ENCODE data around the gene LRRN4. TPM values are rescaled to one million over a fixed set of nuclear protein-coding genes. Genes with fewer than 3 reads are reported as not detected.

Gene LRRN4
- not detected for total RNA-seq

DNA sequence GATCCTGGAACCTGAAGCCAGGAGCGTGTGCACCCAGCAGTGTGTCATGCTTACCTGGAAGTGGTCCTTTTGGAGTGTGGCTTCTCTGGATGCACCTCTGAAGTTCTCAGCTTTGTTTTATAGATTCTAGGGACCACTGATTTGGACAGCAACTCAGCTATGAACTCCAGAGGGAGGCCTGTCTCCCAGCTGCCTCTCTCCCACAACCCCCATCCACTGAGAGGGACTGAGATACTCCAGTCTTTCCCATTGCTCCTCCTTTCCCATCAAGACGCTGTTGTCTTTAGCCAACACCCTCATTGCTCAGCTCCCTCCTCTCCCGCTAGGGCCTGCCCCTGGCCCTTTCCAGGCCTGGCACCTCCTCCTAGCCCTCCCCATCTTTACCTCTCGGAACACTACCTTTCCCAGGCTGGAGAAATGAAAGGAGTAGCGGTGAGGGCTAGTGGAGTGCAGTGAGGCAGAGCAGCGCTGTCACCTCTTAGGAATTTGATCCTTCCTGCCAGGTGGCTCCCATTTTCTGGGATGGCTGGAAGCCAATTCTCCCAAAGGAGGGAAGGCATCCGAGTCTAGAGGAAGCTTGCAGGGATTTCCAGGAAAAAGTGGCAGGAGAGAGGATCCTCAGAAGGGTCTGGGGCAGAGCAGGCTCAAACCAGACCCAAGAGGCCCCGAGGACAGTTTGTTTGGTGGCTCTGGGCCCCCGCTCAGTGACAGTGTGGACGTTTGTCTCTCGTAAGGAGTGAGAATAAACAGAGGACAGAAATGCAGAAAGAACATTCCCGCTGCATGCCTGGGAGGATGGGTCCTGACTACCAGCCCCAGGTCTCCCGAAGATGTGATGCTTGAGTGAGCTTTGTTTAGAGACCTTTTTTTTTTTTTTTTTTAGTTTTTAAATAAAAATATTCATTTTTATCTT lies at the start of gene LRRN4:
Gene LRRN4 (minus strand): TSS at position 285 of the 913 bp plus-strand sequence. CDS start 1,261 bp downstream, outside the sequence.
- peak; percentile 49 for ATAC-seq

DNA sequence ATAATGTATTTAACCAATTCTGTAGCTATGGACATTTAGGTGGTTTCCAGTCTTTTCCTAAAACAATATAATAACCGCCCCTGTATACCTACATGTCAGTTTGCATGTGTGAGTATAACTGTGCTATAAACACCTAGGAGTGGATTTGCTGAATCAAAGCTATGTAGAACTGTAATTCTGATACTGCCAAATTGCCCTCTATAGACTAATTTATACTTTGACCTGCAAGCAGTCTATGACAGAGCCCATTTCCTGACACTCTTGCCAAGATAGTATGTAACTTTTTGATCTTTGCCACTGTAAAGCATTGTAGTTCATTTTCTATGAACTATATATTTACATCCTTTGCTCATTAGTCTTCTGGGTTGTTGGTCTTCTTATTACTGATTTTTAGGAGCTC lies 49.4 kb upstream of the LRRN4 start:
- no peak for ATAC-seq

DNA sequence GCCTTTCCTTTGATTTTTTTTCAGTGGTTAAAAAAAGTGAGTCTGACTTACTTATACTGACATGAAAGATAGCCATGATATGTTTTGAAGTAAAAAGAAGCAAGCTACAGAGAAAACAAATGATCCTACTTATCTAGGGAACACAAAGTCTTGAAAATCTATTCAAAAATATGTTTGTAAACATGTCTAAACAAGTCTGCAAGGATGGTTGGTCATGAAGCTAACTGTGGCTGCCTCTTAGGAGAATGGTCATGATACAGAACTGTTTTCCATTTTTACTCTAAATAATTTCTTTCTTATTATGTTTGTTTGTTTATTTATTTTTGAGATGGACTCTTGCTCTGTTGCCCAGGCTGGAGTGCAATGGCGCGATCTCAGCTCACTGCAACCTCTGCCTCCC lies 47.5 kb upstream of the LRRN4 start:
- no peak for ATAC-seq

DNA sequence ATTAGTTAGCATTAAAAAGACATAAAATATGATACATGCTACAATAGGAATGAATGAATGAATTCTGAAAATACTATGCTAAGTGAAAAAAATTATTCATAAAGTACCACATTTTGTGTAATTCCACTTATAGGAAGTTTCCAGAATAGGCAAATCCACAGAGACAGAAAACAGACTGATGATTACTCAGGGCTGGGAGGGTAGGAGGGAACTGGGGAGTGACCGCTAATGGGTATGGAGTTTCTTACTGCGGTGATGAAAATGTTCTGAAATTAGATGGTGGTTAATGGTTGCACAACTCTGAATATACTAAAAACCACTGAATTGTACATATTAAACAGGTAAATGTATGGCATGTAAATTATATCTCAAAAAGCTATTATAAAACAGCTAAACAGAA lies 46.4 kb upstream of the LRRN4 start:
- ATAC-seq, result no peak

DNA sequence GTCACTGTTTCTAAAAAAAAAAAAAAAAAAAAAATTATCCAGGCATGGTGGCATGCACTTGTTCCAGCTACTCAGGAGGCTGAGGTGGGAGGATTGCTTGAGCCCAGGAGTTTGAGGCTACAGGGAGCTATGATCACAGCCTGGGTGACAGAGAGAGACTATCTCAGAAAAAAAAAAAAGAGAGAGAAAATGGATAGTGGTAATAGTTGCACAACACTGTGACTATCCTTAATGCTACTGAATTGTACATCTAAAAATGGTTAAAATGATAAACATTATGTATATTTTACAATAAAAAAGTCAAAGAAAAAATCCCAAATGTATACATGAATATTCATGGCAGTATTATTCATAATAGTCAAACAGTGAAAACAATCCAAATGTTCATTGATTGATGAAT lies 46.0 kb upstream of the LRRN4 start:
- ATAC-seq, result no peak

DNA sequence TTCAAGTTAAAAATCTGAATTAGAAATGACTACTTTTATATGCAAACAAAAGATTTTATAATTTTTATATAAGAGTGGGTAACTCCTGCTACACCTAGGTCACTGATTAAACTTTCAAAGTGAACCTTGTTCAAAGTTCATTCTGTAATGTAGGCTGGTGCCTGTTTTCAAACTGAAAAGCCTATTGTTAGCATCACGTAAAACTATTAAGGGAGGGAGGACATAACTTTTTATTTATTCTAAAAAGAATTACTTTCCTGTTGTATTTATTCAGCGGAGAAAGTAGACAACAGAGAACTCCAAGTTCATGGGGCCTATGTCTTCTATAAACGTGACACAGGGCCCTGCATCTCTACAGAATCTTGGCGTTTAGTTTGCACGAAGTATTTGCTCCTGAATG lies 41.5 kb upstream of the LRRN4 start:
- no peak for ATAC-seq

DNA sequence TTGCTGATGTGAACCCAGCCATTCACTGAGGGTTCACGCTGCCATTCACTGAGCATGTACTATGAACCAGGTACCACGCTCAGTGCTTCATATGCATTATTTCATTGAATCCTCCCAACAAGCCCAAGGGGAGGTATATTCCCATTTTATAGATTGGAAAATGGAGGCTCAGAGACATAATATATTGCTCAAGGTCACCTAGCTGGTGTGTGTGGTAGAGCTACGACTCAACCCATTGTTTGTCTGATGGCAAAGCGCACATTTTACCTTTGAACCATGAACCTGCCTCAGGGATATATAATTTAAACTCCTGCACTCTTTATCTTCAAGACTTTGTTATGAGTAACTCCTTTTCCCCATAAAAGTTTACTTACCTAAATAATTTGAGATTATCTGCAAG lies 40.7 kb upstream of the LRRN4 start:
- no peak for ATAC-seq

DNA sequence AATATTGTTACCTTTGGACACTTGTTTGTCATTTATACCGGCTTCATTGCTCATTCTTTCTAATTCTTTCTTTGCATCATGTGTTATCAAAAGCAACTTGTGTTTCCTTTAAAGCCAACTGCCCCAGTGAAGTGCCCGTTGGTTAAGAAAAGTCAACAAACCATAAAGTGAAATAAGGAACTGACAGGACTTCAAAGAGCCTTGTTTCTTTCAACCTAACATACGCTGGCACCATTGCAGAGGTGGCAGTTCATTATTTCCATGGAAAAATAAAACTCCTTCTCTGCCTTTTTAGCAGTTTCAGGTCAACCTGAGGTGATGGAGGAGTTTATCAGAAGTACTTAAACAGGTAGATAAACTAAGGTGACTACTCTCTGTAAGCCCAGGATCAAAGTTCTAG lies 40.2 kb upstream of the LRRN4 start:
- ATAC-seq, result no peak

DNA sequence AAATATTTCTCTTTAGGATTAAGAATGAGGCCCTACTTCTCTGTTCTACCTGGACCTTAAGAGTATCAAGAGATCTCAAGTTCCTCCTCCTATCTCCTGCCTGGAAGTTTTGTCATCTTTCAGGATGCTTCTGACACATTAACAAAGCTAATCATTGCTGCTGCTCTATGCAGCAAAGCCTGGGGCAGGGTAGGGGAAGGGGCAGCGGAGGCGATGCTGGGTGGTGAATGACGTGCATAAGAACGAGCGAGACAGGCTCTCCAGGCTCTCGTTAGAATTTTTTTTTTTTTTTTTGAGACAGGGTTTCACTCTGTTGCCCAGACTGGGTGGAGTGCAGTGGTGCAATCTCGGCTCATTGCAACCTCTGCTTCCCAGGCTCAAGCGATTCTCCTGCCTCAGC lies 37.8 kb upstream of the LRRN4 start:
- no peak for ATAC-seq

DNA sequence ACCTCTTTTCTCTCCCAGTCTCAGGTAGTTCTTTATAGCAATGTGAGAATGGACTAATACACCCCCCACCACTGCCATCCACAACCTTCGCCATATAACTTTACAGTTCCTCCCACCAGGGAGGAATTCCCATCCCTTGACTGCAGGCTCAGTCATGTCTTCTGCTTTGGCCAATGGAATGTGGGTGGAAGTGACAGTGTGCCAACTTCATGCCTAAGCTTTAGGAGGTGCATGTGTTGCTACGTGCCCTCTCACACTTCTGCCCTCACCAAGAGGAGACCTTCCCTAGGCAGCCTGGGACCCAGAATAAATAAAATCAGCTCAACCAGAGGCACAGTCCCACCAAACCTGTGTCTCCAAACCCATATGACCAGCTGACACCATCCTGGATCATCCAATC lies 33.0 kb upstream of the LRRN4 start:
- ATAC-seq, result peak; percentile 80

DNA sequence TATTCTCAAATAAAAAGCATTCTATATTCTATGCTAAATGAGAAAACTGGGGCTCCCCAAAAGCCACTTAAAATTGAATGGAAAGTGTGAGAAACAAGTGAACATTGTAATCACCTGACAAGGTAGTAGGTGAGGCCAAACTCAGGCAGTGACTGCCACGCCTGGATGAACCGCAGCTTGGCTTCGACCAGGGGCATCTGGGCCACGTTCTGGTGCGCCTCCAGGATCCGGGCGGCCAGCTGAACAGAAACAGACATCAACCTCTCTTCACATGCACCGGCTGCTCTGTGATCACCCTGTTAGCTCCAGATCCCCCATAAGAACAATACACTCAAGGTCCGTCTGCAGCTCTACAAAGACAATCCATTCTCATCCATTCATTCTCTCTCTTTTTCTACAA lies 30.1 kb upstream of the LRRN4 start:
- ATAC-seq, result no peak

DNA sequence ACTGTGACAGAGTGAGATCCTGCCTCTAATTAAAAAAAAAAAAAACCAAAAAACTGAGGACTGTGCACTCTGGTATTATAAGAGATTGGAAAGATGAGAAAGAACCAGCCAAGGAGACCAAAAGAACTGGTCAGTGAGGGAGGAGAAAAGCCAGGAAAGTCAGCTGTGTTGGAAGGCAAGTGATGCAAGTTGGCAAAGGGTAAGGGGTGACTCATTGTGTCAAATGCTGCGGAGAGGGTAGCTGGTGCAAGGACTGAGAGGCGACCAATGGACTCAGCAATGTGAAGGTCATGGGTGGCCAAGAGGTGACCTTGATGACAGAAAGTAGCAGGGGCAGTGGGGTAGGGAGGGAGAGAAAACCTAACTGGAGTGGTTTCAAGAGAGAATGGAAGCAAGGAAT lies 27.4 kb upstream of the LRRN4 start:
- ATAC-seq, result peak; percentile 26

DNA sequence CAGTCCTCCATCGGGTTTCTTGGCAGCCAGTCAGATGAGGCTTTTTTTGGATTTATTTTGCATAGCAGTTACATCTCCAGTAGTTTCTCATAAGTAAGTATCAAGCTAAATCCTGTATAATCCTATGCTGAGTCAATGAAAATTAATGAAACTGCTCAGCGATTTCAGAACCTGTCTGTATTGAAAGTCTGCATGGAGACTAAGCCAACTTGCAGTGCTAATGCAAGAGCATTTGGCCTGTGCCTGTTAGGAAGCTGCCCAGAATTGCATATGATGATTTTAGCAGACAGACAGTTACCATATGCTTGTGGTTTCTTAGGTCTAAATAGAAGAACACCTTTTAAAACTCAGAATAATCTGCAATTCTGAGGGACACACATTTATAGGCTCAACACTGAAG lies 25.2 kb upstream of the LRRN4 start:
- ATAC-seq, result peak; percentile 87

DNA sequence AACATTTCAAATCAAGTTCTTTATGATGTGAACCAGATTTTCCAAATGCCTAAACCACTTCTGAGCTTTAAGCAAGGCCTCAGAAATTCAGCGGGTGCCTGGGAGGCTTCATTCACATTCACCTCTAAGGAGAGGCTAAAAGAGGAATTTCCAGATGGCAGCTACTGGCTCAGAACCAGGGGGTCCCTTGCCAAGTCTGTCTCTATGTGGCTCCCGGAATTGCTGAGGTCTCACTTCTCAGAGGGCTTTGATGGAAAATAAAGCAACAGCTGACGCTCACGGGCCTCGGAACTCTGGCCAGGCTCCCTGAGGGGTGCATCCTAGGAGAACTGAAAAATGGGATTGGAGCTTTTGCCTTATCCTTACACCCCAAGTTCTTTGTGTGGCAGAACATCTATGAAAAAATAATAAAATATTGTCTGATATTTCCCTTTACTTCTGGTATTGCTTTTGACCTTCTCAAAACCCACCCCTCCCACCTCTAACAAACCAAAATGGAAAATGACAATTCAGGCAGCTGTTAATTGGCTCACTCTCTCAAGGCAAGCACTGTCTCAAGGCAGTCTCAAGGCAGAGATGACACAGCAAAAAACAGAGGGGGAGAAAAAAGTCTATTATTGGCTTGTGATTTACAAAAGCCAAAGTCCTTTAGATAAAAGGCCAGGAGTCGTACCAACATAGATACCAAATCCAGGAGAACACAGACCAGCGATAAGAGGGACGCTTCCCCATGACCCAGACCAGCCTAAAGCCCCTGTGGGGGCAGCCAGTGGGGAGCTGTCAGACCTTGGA lies 21.8 kb upstream of the LRRN4 start:
- no peak for ATAC-seq

DNA sequence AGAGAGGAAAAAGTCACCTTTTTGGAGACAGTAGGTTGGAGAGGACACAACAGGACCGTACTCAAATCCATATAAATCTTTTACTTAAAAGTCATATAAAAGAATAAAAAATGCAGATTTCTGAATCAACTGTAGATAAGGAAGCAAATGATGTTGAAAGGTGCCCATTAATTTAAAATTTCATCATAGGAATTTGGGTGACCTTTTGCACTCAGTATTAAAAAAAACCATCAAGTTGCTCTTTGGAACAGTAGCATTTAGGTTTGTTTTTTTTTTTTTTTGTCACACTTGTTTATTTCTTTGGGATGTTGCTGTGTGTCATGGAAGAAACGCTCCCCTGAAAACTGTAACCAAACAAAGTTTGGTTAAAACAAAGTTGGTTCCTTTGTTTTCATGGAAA lies 20.9 kb upstream of the LRRN4 start:
- no peak for ATAC-seq

DNA sequence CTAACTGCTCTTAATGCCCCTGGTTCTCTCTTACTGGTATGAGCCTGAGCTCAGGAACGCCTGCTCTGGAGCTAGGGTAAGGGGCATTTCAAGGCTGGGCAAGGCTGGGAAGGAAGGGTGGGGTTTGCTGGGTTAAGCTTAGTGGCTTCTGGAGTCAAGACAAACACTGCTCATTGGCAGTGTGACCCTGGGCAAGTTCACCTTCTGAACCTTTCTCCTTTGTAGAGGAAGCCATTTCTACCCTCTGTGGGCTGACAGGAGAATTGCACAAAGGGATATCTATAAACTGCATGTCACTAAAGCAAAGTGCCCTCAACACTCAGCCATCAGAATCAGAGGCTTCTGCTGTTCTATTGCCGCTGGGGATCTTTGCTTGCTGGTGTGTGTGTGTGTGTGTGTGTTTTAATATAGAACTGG lies 20.3 kb upstream of the LRRN4 start:
- ATAC-seq, result no peak

DNA sequence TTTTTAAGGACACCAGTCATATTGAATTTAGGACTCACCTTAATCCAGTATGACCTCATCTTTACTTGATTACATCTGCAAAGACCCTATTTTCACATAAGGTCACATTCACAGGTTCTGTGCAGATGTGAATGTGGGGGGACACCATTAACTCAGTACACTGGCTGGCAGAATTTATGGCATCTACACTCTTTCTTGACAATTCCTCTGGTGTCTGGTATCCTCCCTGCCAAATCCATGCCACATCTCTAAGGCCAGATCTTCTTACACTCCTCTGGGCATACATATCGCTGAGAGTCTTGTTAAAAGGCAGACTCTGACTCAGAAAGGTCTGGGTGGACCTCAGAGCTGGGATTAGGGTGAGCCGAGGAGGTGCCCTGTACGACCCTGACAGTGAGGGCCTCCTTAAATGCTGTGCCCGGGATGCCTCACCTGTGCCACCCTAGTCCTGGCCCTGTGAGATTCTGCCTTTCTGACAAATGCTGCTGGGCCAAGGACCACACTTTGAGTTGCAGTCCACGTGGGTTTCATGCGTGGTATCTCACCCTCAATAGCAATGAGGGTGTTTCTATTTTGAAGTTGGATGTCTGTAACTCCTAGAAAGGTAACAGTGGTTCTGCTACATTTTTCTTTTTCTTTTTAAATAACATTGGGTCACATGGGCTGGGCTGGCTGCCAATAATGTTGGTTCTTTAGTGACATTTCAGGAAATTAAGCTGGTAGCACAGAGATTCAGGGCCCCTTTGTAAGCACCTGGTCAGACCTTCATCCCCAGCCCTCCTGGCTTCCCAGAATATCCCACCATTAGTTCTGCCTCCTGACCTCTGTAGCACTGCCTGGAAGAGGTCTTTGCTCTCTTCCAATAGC lies 17.2 kb upstream of the LRRN4 start:
- ATAC-seq, result peak; percentile 22

DNA sequence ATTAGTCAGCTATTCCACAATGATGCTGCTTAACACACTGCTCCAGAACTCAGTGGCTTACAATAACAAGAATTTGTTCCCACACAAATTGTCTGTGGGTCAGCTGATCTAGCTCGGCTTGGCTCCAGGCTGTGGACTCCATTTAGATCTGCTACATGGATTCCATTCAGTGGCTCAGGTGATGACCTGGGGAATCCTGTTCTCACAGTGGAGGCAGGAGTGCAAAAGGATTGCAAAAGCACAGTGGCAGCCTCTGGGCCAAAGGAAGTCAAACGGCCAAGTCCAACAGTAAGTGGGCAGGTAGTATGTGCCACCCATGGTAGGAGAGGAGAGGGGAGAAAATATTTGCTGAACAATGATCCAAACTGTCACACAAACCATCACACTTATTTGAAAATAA lies 15.8 kb upstream of the LRRN4 start:
- no peak for ATAC-seq

DNA sequence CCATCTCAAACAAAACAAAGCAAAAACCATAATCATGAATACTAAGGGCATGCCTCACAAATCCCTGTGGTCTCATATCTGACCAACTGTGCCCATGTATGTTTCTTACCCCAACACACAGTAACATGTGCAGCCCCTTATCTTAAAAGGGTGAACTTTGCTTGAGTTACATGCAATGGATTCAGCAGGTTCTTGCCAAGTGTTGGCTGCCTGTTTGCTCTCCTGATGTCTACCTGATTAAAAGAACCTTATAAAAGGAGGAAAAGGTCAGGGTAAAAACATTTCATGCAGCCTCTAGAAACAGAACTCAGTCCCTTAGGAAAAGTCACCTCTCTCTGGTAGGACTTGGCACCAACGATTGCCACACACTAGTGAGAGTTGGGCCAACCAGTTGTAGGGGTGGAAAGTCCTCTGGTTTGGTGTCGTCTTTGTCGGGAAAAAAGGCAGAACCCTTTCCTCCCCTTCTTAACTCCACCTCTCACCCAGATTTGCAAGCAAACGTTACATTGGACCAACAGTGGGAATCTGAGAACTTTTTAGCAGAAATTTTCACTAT lies 14.0 kb upstream of the LRRN4 start:
- ATAC-seq, result no peak

DNA sequence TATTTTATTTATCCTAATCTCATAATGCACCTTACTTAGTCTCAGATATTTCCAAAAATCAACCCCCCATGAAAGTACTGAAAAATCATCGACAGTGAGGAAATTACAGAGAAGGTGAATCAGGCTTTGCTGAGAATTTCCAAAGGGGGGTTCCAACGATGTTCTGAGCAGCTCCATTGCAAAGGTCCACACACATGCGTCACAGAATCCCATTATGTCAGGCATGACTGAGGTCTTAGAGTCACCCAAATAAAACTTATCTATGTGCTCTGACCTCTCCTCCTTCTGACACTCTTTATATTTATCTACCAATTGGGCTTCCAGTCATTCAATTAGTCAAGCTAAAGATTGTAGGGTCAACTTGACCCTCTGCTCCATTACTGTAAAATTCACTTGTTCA lies 12.7 kb upstream of the LRRN4 start:
- ATAC-seq, result no peak

DNA sequence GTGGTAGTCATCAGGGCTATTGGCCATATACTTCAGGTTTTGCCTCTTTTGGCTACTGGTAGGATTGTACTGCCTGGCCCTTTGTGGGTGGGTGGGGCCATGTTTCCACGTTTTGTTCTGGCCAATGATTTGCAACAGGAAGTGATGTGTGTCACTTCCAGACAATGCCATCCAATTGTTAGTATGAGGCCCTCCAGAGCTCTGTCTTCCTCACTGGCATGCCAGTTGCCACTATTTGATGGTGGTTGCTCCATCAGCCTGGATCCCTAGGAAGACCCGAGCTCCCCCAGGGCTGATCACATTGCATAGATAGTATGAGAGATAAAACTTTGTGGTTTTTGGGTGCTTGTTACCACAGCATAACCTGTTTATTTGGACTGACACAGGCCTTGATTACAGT lies 7.7 kb upstream of the LRRN4 start:
- ATAC-seq, result no peak

DNA sequence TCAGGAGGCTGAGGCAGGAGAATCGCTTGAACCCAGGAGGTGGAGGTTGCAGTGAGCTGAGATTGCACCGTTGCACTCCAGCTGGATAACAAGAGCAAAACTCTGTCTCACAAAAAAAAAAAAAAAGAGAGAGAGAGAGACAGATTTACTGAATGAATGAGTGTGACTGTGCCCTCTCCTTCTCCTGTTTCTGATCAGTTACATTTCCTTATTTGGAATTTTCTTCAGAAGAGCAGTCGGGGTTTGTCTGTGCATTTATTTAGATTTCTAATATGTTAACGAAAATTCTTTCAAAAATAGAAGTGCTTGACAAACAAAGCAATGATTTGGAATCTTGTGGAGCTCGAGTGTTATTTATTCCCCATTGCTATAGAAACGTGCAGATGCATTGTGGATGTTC lies 6.4 kb upstream of the LRRN4 start:
- ATAC-seq, result no peak

All from esophagus mucosa (tissue), 1 donor.